Left lung (tissue), 10 donors: ENCODE results near the gene NUAK1. TPM values are rescaled to one million over a fixed set of nuclear protein-coding genes. Genes with fewer than 3 reads are reported as not detected.

Experiments
- ATAC-seq: fragments of 200-7000 bp; cut with Tn5 transposase; one replicate; pipeline ENCODE4 v1.9.1; 2020; ENCODE audit warnings: moderate library complexity
- DNase-seq, 4 donors: peaks; one replicate each; pipeline ENCODE4 v3.0.0-alpha.2; 2013 to 2020
- H3K27ac ChIP-seq, 2 donors: fragments of 200-600 bp; sonication (generic) in 1 of 2; one replicate each; pipeline versions ENCODE4 v1.5.0 to v1.8.0; 2020 to 2021
- H3K27me3 ChIP-seq, 2 donors: fragments of 200-600 bp; sonication (generic) in 1 of 2; one replicate each; pipeline versions ENCODE4 v1.5.0 to v1.8.0; 2020 to 2021
- H3K36me3 ChIP-seq, 2 donors: fragments of 200-600 bp; sonication (generic) in 1 of 2; one replicate each; pipeline versions ENCODE4 v1.5.0 to v1.8.0; 2020 to 2021
- H3K4me1 ChIP-seq, 2 donors: fragments of 200-600 bp; one replicate each; pipeline ENCODE4 v1.8.0; 2021
- H3K4me3 ChIP-seq, 2 donors: fragments of 200-600 bp; sonication (generic) in 1 of 2; one replicate each; pipeline versions ENCODE4 v1.5.0 to v1.8.0; 2020 to 2021; ENCODE audit warnings: mild to moderate bottlenecking in 1 of 2
- H3K9me3 ChIP-seq, 2 donors: fragments of 200-600 bp; sonication (generic) in 1 of 2; one replicate each; pipeline versions ENCODE4 v1.5.0 to v1.8.0; 2020 to 2021
- intact Hi-C, 2 donors: fragments of 100-400 bp; cut with DNase I; formaldehyde crosslinking; loops; one replicate each; pipeline versions ENCODE4 v1.11.2 to v1.14.2; 2022
- polyA plus RNA-seq, 6 donors: library from polyadenylated mRNA; unstranded; fragments of 120-200 nt; gene quantifications; one replicate each; pipeline ENCODE4 v1.2.1, GENCODE V29; 2013; ENCODE audit not compliant: insufficient read length in 6 of 6
- total RNA-seq, 2 donors: library from RNA; stranded (reverse); fragmentation: NEBNext Ultra II Directional; extraction: Animal tissue kit (Norgen Biotek cat#: 25700); gene quantifications; one replicate each; pipeline ENCODE4 v1.2.1, GENCODE V29; 2021
- TF ChIP-seq, protein P1 (sequence below), 2 donors: fragments of 200-600 bp; sonication (generic) in 1 of 2; IDR thresholded peaks; one replicate each; pipeline versions ENCODE4 v1.5.0 to v1.8.0; 2021; ENCODE audit warnings: antibody characterized with exemption in 2 of 2
- donor health status: DM: no; HTN: yes; CAD: no.
- donor health status: DM: no; HTN: no; CAD: no.

NUAK1 gene
- total and polyA plus RNA-seq, 8 donors, result 6.5 to 11.7 (median 8.1) TPM

DNA sequence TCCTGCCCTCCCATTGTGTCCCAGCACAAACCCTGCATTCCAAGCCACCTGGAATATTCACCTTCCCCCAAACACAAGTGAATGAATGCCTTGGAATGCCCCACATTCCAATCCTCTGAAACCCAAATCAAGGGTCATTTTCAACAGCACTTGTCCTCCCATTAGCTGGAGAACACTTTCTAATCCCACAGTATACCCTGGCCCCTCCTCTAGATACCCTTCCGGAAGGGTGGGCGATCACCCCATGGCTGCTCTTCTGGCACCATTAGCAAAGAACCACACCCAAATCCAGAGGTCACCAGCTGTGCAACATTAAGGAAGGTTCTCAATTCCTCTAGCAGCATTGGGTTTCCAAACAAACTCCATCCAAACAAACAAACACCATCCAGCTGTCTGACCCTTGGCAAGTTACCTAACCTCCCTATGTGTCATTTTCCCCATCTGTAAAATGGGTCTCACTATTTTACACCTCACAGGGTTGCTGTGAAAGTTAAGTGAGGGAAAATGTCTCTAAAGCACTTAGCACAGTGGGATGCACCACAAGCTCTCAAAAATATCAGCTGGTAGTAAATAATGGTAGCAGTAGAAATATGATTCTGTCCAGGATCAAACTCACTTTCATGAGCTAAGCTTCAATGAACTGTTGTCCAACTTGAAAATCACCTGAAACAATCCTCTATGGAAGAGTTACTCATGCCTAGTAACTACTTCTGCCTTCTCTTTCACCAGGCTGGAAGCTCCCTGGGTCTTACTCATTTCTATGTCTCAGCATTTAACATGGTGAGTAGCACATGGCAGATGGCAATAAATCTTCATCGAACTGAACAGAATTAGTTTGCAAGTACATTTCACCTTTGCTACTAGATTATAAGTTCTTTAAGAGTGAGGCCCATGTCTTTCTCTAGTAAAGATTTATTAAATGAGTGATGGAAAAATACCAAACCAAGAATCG, 5.3 kb downstream of the NUAK1 start:
- peak overlapping the region in 1 of 2 donors; percentile 14 for H3K27ac ChIP-seq
- DNase-seq, result no peak
- TF ChIP-seq, protein P1, sequence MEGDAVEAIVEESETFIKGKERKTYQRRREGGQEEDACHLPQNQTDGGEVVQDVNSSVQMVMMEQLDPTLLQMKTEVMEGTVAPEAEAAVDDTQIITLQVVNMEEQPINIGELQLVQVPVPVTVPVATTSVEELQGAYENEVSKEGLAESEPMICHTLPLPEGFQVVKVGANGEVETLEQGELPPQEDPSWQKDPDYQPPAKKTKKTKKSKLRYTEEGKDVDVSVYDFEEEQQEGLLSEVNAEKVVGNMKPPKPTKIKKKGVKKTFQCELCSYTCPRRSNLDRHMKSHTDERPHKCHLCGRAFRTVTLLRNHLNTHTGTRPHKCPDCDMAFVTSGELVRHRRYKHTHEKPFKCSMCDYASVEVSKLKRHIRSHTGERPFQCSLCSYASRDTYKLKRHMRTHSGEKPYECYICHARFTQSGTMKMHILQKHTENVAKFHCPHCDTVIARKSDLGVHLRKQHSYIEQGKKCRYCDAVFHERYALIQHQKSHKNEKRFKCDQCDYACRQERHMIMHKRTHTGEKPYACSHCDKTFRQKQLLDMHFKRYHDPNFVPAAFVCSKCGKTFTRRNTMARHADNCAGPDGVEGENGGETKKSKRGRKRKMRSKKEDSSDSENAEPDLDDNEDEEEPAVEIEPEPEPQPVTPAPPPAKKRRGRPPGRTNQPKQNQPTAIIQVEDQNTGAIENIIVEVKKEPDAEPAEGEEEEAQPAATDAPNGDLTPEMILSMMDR (IDR thresholded peaks at IDR 0.05), result no peak
- peak; percentile 31 for ATAC-seq
- intact Hi-C loops, result no loop called here
- H3K36me3 ChIP-seq, result no peaks in the 10 kb centered on the region
- peaks cover 4 to 36% of the 10 kb centered on the region in 2 donors for H3K27me3 ChIP-seq
- H3K4me3 ChIP-seq, result no peak overlapping the region
- peaks cover 14 to 19% of the 10 kb centered on the region in 2 donors for H3K4me1 ChIP-seq
- no peaks in the 10 kb centered on the region for H3K9me3 ChIP-seq

- Histone ChIP-seq H3K27ac (peak overlapping the region in 1 of 2 donors; percentile 14), H3K4me1 (peaks cover 14 to 20% of the 10 kb centered on the region in 2 donors), H3K9me3 (no peaks in the 10 kb centered on the region), H3K4me3 (no peak overlapping the region), H3K36me3 (no peaks in the 10 kb centered on the region), H3K27me3 (peaks cover 3 to 26% of the 10 kb centered on the region in 2 donors)
- DNase-seq (no peak), ATAC-seq (no peak)
- TF ChIP-seq, protein P1 (IDR thresholded peaks at IDR 0.05), result no peak
- intact Hi-C loops, result no loop called here
These were observed 6.3 kb downstream of the NUAK1 start for GRCh38 chr12:106132175-106133135.

- Histone ChIP-seq H3K27ac (no peak overlapping the region), H3K4me1 (peaks cover 10 to 21% of the 10 kb centered on the region in 2 donors), H3K4me3 (no peak overlapping the region), H3K27me3 (peaks cover 0 to 19% of the 10 kb centered on the region in 2 donors), H3K36me3 (no peaks in the 10 kb centered on the region), H3K9me3 (no peaks in the 10 kb centered on the region)
- no peak for ATAC-seq
- TF ChIP-seq, protein P1 (IDR thresholded peaks at IDR 0.05), result no peak
- intact Hi-C loops, result no loop called here
- DNase-seq, result no peak
These were observed 7.1 kb downstream of the NUAK1 start for GRCh38 chr12:106131676-106132075.

DNA sequence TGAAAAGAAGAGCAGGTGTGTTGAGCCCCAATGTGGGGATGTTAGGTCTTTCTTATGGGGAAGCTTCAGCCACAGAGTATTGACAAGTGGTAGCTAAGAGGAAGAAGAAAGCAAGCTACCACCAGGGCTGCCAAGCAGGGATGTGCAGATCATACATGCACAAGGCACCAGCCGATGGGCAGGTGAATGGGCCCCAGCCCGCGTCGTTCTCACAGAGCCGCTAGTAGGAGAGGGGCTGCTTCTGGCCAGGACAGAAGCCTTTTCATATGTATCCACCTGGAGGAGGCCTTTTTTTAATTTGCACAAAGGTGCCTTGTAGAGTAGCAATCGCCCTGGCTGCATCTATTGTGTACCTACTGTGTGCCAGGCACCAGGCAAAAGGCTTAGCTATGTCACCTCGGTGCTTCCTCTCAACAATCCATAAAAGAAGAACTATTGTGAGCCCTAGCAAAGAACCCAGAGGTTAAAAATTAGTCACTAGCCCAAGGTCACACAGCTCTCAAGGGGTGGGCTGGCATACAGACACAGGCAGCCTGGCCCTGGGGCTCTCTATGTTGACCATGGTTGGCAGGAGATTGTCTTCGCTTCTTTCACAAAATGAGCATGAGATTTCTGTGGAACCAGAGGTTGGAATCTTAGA, 8.2 kb downstream of the NUAK1 start:
- TF ChIP-seq, protein P1 (IDR thresholded peaks at IDR 0.05), result no peak
- intact Hi-C loops, result no loop called here
- no peak for ATAC-seq
- Histone ChIP-seq H3K27ac (no peak overlapping the region), H3K9me3 (no peaks in the 10 kb centered on the region), H3K4me1 (peaks cover 5 to 16% of the 10 kb centered on the region in 2 donors), H3K27me3 (peaks cover 0 to 8% of the 10 kb centered on the region in 2 donors), H3K4me3 (no peak overlapping the region), H3K36me3 (no peaks in the 10 kb centered on the region)
- DNase-seq, result no peak
